Kasumi-1 (cell line): ENCODE results near the gene OGG1.

Experiments
- DNase-seq, 2 experiments: peaks; one replicate each; lab custom pipeline; 2025; lab: John Stamatoyannopoulos, UW

OGG1 gene

DNA sequence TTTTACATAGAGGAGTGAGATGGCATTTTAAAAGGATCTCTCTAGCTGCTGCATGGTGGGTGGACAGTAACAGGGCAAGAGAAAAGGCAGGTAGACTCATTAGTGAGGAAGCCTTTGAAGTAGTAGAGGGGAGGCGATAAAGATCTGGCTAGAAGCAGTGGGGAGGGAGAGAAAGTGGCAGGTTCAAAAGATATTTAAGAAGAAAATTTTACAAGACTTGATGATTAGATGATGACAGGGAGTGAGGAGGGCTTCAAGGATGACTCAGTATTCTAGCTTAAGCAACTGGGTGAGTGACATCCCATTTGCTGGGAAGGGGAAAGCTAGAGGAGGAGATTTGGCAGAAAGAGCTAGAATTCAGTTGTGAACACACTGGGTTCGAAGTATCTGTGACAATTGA lies 22.0 kb upstream of the OGG1 start:
- DNase-seq, result no peak

GRCh38 chr3:9729419-9729818 lies 20.3 kb upstream of the OGG1 start:
- no peak for DNase-seq

GRCh38 chr3:9730657-9731205 lies 19.0 kb upstream of the OGG1 start:
- DNase-seq, result peak in 1 of 2 experiments; percentile 35

DNA sequence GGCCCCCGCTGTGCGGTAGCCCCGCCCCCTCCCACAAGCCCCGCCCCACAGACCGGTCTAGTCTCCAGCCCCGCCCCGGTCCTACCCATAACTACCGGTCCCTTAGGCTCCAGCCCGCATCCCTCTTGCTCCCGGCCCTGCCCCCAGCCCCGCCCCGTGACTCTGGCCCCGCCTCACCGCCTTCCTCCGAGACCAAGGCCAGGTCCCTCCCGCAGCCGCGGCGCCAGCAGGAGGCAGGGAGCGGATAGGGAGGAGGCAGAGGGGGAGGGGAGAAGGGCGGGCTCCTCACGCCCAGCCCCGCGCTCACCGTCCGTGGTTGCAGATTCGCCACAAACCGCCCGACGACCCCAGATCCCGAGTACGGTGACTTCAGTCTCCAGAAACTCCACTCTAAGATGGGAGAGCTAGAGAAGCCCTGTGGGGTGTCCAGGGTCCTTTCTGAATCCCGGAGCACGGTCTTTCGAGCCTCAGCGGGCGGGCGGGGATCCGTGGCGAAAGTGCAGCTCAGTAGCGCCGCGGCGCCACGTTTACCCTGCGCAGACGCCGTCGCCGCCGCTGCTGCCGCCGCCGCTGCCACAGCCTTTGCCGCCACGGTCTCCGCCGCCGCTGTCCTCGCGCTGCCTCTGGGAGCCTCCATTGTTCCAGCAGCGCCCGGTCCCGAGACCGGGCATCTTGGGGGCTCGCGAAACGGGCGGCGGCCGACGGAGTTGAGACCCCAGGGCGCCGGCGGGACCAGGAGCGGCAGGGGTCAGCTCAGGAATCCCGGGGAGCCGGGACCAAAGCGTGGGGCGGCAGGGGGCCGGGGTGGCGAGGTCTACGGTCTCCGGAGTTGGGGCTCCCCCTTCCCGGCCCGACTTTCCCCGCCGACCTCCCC lies 18.3 kb upstream of the OGG1 start, which contains the start of gene BRPF1:
TSS of gene BRPF1 (plus strand) at position 530 of the 874 bp plus-strand sequence. CDS start 2,406 bp downstream, outside the sequence.
- DNase-seq, result peak; percentile 97 to 98

DNA sequence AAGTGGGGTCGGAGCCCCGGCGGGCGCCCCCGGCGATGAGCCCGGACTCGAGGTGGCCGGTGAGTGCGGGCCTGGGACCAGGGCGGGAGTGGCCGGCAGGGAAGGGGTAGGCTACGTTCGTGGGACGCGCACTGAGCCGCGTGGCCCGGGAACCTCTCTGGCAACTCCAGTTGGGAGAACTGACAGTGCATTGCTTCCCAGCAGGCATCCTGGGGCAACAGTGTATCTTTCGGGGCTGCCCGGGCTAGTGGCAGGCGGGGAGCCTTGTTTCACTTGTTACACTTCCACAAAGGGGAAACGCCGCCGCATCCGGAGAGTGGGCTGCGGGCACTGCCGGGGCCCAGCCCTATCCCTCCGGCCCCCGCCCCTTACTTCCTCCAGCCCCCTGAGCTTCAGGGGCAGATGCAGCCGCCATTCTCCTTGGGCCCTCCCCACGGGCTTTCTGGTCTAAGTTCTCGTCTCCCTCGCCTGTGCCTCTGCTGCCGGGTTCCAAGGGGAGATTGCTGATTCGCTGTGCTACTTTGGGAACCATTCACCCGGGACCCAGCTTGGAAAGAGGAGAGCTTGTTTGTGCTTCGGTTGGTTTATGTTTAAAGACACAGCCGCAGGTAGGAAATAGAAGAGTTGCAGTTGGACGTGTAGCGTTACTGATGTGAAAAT lies 17.5 kb upstream of the OGG1 start:
- peak; percentile 23 to 58 for DNase-seq

DNA sequence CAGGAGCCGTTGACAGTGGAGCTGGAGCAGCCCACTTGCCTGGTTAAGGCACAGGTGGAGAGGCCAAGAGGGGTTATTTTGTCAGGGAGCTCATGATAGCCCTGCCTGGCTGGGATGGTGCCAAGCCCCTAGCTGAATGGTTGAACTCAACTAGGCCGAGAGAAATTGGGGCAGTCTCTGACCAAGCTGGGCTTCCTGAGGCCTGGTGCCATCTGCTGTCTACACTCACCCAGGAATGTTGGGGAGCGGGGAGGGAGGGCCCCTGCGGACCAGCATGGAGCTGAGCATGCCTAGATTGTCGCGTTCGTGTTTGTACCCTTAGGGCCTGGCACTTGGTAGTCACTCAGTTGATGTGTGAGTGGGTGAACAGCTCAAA lies 17.0 kb upstream of the OGG1 start:
- DNase-seq, result no peak

- no peak for DNase-seq
Observed at GRCh38 chr3:9736831-9737230, 12.9 kb upstream of the OGG1 start.

DNA sequence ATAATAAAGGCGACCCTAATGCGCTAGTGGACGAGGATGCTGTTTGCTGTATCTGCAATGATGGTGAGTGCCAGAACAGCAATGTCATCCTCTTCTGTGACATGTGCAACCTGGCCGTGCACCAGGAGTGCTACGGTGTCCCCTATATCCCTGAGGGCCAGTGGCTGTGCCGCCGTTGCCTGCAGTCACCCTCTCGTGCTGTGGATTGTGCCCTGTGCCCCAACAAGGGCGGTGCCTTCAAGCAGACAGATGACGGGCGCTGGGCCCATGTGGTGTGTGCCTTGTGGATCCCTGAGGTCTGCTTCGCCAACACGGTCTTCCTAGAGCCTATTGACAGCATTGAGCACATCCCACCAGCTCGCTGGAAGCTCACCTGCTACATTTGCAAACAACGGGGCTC lies 10.6 kb upstream of the OGG1 start:
- no peak for DNase-seq

DNA sequence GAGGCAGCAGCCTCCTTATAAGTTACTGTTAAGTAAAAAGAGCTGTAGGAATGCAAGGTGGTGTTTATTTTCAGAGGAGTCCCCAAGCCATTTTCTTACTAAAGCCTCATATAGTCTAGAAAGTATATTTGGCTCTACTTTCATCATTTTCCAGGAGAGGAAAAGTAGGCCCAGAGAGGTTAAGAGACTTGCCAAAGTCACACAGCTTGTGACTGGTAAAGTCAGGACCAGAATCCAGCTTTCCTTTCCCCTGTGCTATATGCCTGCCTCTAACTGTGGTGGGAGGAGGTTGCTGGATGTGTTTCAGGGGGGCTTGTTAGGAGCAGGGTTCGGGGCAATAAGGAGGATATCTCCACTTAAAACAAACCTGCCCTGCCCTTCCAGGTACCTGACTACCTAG lies 7.2 kb upstream of the OGG1 start:
- DNase-seq, result no peak

GRCh38 chr3:9743548-9743947 lies 6.2 kb upstream of the OGG1 start:
- no peak for DNase-seq

DNA sequence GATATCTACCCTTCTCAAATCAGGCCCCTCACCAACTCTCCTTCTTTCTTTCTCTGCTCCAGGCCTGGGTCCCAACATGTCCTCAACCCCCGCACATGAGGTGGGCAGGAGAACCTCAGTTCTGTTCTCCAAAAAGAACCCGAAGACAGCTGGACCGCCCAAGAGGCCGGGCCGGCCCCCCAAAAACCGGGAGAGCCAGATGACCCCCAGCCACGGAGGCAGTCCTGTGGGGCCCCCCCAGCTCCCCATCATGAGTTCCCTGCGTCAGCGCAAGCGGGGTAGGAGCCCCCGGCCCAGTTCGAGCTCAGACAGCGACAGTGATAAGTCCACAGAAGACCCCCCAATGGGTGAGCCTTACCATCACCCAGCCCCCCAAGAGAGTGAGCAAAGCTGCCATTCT lies 5.6 kb upstream of the OGG1 start:
- DNase-seq, result no peak

- DNase-seq, result no peak
Observed at GRCh38 chr3:9745521-9745920, 4.2 kb upstream of the OGG1 start.

- DNase-seq, result no peak
Observed at GRCh38 chr3:9746330-9746729, 3.4 kb upstream of the OGG1 start.

DNA sequence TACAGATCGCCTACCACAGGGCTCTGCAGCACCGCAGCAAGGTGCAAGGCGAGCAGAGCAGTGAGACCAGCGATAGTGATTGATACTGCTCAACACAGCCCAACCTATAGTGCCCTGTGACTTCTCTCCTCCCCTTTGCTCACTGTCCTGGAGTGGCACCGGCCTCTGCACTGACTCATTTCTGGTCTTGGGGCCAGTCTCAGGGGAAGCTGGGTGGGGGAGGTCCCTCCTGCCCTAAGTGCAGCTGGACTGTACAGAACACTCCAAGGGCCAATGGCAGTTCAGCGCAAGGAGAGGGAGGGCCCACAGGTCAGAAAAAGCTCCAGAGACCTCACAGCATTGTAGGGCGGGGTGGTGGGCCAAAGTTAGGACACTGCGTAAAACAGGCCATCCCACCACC lies 2.5 kb upstream of the OGG1 start:
- DNase-seq, result no peak

DNA sequence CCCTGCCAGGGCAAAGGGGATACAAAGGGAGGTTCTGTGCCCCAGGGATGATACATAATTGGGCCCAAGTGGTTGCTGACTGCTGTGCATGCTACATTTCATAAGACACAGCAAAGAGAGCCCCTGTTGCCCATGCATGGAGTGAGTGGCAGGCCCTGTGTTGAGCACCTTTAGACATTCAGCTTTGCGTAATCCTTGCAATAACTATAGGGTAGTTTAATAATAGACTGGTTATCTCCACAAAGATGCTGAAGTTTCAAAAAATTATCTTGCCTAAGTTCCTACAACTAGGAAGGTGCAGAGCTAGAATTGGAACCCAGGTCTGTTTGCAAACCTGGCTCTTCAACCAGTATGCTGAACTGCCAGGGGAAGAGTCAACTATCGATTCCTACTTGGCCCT lies 1.7 kb upstream of the OGG1 start:
- no peak for DNase-seq

- DNase-seq, result no peak
Observed at GRCh38 chr3:9749296-9749644, 482 bp upstream of the OGG1 start.

GRCh38 chr3:9750556-9751411 lies 1.0 kb downstream of the OGG1 start:
- no peak for DNase-seq

- DNase-seq, result peak; percentile 29 to 37
Observed at GRCh38 chr3:9754678-9755077, 4.9 kb downstream of the OGG1 start.

- DNase-seq, result no peak
Observed at GRCh38 chr3:9757427-9757826, 7.7 kb downstream of the OGG1 start.

GRCh38 chr3:9760779-9761505 lies 11.2 kb downstream of the OGG1 start:
- DNase-seq, result no peak

DNA sequence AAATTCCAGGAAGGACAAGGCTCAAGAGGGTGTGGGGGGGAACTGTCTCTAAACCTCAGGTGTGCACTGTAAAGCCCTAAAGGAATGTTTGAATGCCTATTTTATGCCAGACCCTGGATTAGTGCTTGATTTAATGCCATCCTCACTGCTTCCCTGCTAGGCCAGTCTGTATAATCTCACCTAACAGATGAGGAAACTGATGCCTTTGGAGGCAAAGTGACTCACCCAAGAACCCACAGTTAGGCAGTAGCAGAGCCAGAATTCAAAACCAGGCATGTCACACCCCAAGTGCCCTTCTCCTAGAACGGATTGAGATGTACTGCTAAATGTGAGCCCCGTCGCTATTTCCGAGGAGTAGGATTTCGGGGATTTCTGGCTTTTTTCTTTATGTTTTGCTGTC lies 12.2 kb downstream of the OGG1 start:
- DNase-seq, result no peak

GRCh38 chr3:9762871-9763270 lies 13.1 kb downstream of the OGG1 start:
- no peak for DNase-seq
